Measurements from ENCODE around the gene CBX3. TPM values are rescaled to one million over a fixed set of nuclear protein-coding genes. Genes with fewer than 3 reads are reported as not detected.

The CBX3 gene
- total RNA-seq, 1 experiment from 2014 or later, result 308 TPM

DNA sequence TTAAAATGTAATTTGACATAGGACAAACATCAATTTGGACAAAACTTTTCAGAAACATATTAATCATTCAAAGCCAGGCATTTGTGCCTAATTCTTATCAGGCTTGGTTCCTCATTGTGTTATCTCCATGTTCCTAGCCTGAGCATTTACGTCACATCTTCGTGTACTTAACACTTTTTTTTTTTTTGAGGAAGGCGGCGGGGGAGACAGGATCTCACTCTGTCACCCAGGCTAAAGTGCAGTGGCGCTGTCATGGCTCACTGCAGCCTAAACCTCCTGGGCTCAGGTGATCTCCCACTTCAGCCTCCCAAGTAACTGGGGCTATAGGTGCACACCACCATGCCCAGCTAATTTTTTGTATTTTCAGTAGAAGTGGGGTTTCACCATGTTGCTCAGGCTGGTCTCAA, 20.8 kb upstream of the CBX3 start:
- Histone ChIP-seq H3K36me3 (ENCODE audit: low read depth) (peaks cover 62% of the 10 kb centered on the region), H3F3A (ENCODE audit: insufficient read depth, low read depth) (peaks cover 84% of the 10 kb centered on the region), H3K27ac (peak overlapping the region; percentile 57), H3K9me2 (ENCODE audit: insufficient read depth) (no peaks in the 10 kb centered on the region), H3K79me2 (ENCODE audit: low read depth) (peaks cover 18% of the 10 kb centered on the region), H3K4me2 (no peak overlapping the region), H3K4me1 (replicated peaks; ENCODE audit: insufficient read depth) (peaks cover 7% of the 10 kb centered on the region; the same call in 1 of the 2 replicates), H3K4me3 (no peak overlapping the region), H2AFZ (no peak overlapping the region), H4K20me1 (ENCODE audit: insufficient read depth) (peaks cover 7% of the 10 kb centered on the region; the same call in 1 of the 2 replicates), H3K27me3 (ENCODE audit: insufficient read depth, low read depth) (no peaks in the 10 kb centered on the region), H3K9me3 (ENCODE audit: insufficient read depth, low read depth) (no peaks in the 10 kb centered on the region)
- TF ChIP-seq EZH2 (IDR thresholded peaks at IDR 0.05; ENCODE audit: low read depth) (no peak), CTCF (conservative IDR thresholded peaks at IDR 0.05) (no peak)
- BruUV-seq (replicated peaks), result TSS peak; percentile 3
- intact Hi-C loops (cut with micrococcal nuclease; ENCODE audit: unreplicated experiment), result no loop called here
- ChIA-PET POLR2A (ENCODE audit: unreplicated experiment) (interaction anchor here (0.5 to 0.7 kb wide), 2 partner anchors 22 to 243 kb away, joined by 3 to 4 read pairs; no protein-coding TSS in a partner anchor), CTCF (no interaction called here)
- no peak for DNase-seq

DNA sequence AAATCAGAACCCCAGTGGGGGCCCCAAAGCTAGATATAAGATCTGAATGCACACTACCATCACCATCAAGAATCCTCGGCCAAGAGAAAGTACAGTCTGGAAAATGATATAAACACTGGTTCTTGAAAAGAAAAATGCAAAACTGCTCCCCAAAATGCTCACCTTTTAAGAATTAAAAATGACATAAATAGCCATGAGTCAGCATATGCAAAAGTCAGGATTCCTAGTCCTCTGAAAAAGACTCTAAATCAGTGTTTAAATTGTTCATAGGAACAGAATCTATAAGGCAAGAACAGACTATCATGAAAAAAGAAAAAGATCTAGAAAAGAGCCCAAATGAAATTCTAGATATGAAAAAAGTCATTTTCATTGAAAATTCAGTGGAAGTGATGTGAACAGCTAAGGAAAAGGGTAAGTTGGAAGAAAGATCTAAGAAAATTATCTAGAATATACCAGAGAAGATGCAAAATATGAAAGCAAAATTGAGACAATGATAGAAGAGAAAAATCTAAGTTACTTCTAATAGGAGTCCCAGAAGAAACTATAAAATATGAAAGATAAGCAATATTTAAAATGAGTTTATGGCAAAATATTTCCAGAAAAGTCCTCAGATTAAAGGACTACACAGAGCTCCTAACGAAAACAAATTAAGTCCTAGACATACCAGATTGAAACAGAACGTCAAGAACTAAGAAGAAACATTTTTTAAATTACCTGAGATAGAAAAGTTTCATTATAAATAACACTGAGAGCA, 19.9 kb upstream of the CBX3 start:
- Histone ChIP-seq H3K9me2 (ENCODE audit: insufficient read depth) (no peaks in the 10 kb centered on the region), H3K79me2 (ENCODE audit: low read depth) (peaks cover 18% of the 10 kb centered on the region), H4K20me1 (ENCODE audit: insufficient read depth) (peaks cover 7% of the 10 kb centered on the region; the same call in 1 of the 2 replicates), H3K27me3 (ENCODE audit: insufficient read depth, low read depth) (no peaks in the 10 kb centered on the region), H3K36me3 (ENCODE audit: low read depth) (peaks cover 66% of the 10 kb centered on the region), H3K4me3 (no peak overlapping the region), H3F3A (ENCODE audit: insufficient read depth, low read depth) (peaks cover 92% of the 10 kb centered on the region), H3K9me3 (ENCODE audit: insufficient read depth, low read depth) (no peaks in the 10 kb centered on the region), H2AFZ (no peak overlapping the region), H3K4me1 (replicated peaks; ENCODE audit: insufficient read depth) (peaks cover 7% of the 10 kb centered on the region; the same call in 1 of the 2 replicates), H3K4me2 (no peak overlapping the region), H3K27ac (peak overlapping the region; percentile 57)
- POLR2A ChIA-PET (ENCODE audit: unreplicated experiment), result interaction anchor here (0.5 to 0.7 kb wide), 3 partner anchors 23 to 1424 kb away, joined by 3 to 4 read pairs (median 3); no protein-coding TSS in a partner anchor
- no TSS peak for BruUV-seq (replicated peaks)
- no peak for TF ChIP-seq CTCF (conservative IDR thresholded peaks at IDR 0.05)
- TF ChIP-seq EZH2 (IDR thresholded peaks at IDR 0.05; ENCODE audit: low read depth), result no peak
- intact Hi-C loops (cut with micrococcal nuclease; ENCODE audit: unreplicated experiment), result no loop called here
- no peak for DNase-seq
- CTCF ChIA-PET, result no interaction called here

GRCh38 chr7:26182283-26182682, 19.3 kb upstream of the CBX3 start:
- BruUV-seq (replicated peaks), result no TSS peak
- intact Hi-C loops (cut with micrococcal nuclease; ENCODE audit: unreplicated experiment), result no loop called here
- Histone ChIP-seq H4K20me1 (ENCODE audit: insufficient read depth) (peaks cover 11% of the 10 kb centered on the region; the same call in 1 of the 2 replicates), H3K27ac (peak overlapping the region; percentile 57), H3K27me3 (ENCODE audit: insufficient read depth, low read depth) (no peaks in the 10 kb centered on the region), H3K36me3 (ENCODE audit: low read depth) (peaks cover 66% of the 10 kb centered on the region), H3K9me3 (ENCODE audit: insufficient read depth, low read depth) (no peaks in the 10 kb centered on the region), H2AFZ (no peak overlapping the region), H3K9me2 (ENCODE audit: insufficient read depth) (no peaks in the 10 kb centered on the region), H3K4me2 (no peak overlapping the region), H3K4me1 (replicated peaks; ENCODE audit: insufficient read depth) (peaks cover 7% of the 10 kb centered on the region; the same call in 1 of the 2 replicates), H3K4me3 (no peak overlapping the region), H3K79me2 (ENCODE audit: low read depth) (peaks cover 17% of the 10 kb centered on the region), H3F3A (ENCODE audit: insufficient read depth, low read depth) (peaks cover 98% of the 10 kb centered on the region)
- DNase-seq, result no peak
- ChIA-PET POLR2A (ENCODE audit: unreplicated experiment) (interaction anchor here (0.7 kb wide), 1 partner anchor 1425 kb away, joined by 3 read pairs; no protein-coding TSS in a partner anchor), CTCF (no interaction called here)
- TF ChIP-seq EZH2 (IDR thresholded peaks at IDR 0.05; ENCODE audit: low read depth) (no peak), CTCF (conservative IDR thresholded peaks at IDR 0.05) (no peak)

Data from PC-9 (cell line).